ENCODE measurements around the gene ARID4B. TPM values are rescaled to one million over a fixed set of nuclear protein-coding genes. Genes with fewer than 3 reads are reported as not detected.

The ARID4B gene
- total and polyA plus RNA-seq, 2 donors (not counting 3 experiments of a cell fraction or from before 2014, with no cell fraction given), result 6.7 to 40.7 TPM

- H3K36me3 ChIP-seq (ENCODE audit: control insufficient read depth in 2 of 2, extremely low read depth in 1 of 2, insufficient read depth in 2 of 2, low read length in 2 of 2), result no peaks in the 10 kb centered on the region
- BruUV-seq (replicated peaks), result no TSS peak
- H3K4me2 ChIP-seq (ENCODE audit: insufficient read depth, low read length), result no peak overlapping the region
- no peak overlapping the region for H3K9ac ChIP-seq (replicated peaks; ENCODE audit: extremely low read depth, insufficient read depth, low read length)
- H3K27me3 ChIP-seq (ENCODE audit: control insufficient read depth in 2 of 2, insufficient read depth in 2 of 2, low read length in 2 of 2), result no peaks in the 10 kb centered on the region
- peaks cover 7% of the 10 kb centered on the region for H3K4me1 ChIP-seq (ENCODE audit: control insufficient read depth, extremely low read depth, insufficient read depth, low read length)
- ChIA-PET CTCF (no interaction called here), POLR2A (no interaction called here)
- no peak overlapping the region for H2AFZ ChIP-seq (ENCODE audit: low read depth, low read length)
- intact Hi-C loops (cut with micrococcal nuclease), result no loop called here
- peaks cover 16% of the 10 kb centered on the region for H4K20me1 ChIP-seq (replicated peaks; ENCODE audit: control insufficient read depth, extremely low read depth, insufficient read depth, low read length)
- TF ChIP-seq MAX (IDR thresholded peaks at IDR 0.05; ENCODE audit: insufficient read depth, insufficient read length) (no peak), POLR2A (IDR thresholded peaks at IDR 0.05; ENCODE audit: low read depth, low read length) (no peak), EZH2 (IDR thresholded peaks at IDR 0.05; ENCODE audit: borderline replicate concordance, low read depth, low read length, severe bottlenecking) (no peak), CTCF (IDR thresholded peaks at IDR 0.05; ENCODE audit: extremely low read depth in 1 of 2, insufficient read depth in 1 of 2, low read depth in 1 of 2, low read length in 2 of 2) (no peak), POLR2AphosphoS5 (IDR thresholded peaks at IDR 0.05; ENCODE audit: insufficient read depth, low read depth, low read length) (no peak), JUN (IDR thresholded peaks at IDR 0.05; ENCODE audit: borderline replicate concordance, insufficient read depth, insufficient read length, low read depth) (no peak), MYC (IDR thresholded peaks at IDR 0.05; ENCODE audit: low read depth, low read length) (no peak), FOS (IDR thresholded peaks at IDR 0.05; ENCODE audit: borderline replicate concordance, insufficient read depth, low read length) (no peak), GATA2 (IDR thresholded peaks at IDR 0.05; ENCODE audit: insufficient read depth, insufficient read length, low read depth, low read length) (no peak)
- H3K4me3 ChIP-seq (replicated peaks in 1 of 3; ENCODE audit: insufficient read depth in 1 of 3, low read depth in 1 of 3, low read length in 3 of 3), result no peak overlapping the region
- H3K9me3 ChIP-seq (replicated peaks; ENCODE audit: control insufficient read depth, insufficient read depth, low read length), result peaks cover 2% of the 10 kb centered on the region
- FAIRE-seq (no peak), DNase-seq (ENCODE audit: low read depth, low spot score) (no peak)
- dilution Hi-C loops (cut with MboI; ENCODE audit: extremely low pct_ligation_motif_present, low sequenced_read_pairs), result no loop called here
- H3K79me2 ChIP-seq (ENCODE audit: control insufficient read depth, insufficient read depth, low read length), result peaks cover 86% of the 10 kb centered on the region
- no peaks in the 10 kb centered on the region for H3K9me1 ChIP-seq (replicated peaks; ENCODE audit: control insufficient read depth, extremely low read depth, insufficient read depth, low read length)
- H3K27ac ChIP-seq (ENCODE audit: insufficient read depth, low read depth, low read length), result no peak overlapping the region
Observed at GRCh38 chr1:235298758-235299157, 29.2 kb downstream of the ARID4B start.
